Testis (tissue), 3 donors: ENCODE data around the gene FBXO46. TPM values are rescaled to one million over a fixed set of nuclear protein-coding genes. Genes with fewer than 3 reads are reported as not detected.

Source experiments
- DNase-seq: peaks from one replicate; pipeline ENCODE4 v3.0.0-alpha.2; 2019
- H3K27ac ChIP-seq, 2 donors: fragments of 200-600 bp; sonication (generic); one replicate each; pipeline ENCODE4 v1.5.1; 2019
- H3K27me3 ChIP-seq: fragments of 200-600 bp; sonication (generic); one replicate; pipeline ENCODE4 v1.5.1; 2019
- H3K36me3 ChIP-seq: fragments of 200-600 bp; sonication (generic); one replicate; pipeline ENCODE4 v1.5.1; 2017; ENCODE audit warnings: low read depth; ENCODE audit errors: missing control alignments
- H3K4me1 ChIP-seq: fragments of 200-600 bp; sonication (generic); one replicate; pipeline ENCODE4 v1.5.1; 2019
- H3K4me3 ChIP-seq, 2 donors: fragments of 200-600 bp; sonication (generic); one replicate each; pipeline ENCODE4 v1.5.1; 2017 to 2019
- H3K9me3 ChIP-seq: fragments of 200-600 bp; sonication (generic); one replicate; pipeline ENCODE4 v1.5.1; 2017
- POLR2A ChIP-seq: fragments of 450-650 bp; IDR thresholded peaks from one replicate; pipeline ENCODE4 v1.6.1; 2017; ENCODE audit warnings: antibody characterized with exemption, mild to moderate bottlenecking, moderate library complexity
- WGBS, 2 donors: methylation state at CpG; one replicate each; pipeline ENCODE4 v1.1.5; 2018; 5-methylcytosine and 5-hydroxymethylcytosine counted together
- intact Hi-C: fragments of 100-400 bp; cut with DNase I; formaldehyde crosslinking; loops from one replicate; pipeline ENCODE4 v1.15.1; 2023; ENCODE audit warnings: low total_unique reads
- polyA plus RNA-seq: library from polyadenylated mRNA; stranded (reverse); fragments of 350-450 nt; fragmentation: Illumina TruSeq; extraction: RNeasy Lipid Tissue Mini Kit (QIAGEN cat#74804); gene quantifications from one replicate; pipeline ENCODE4 v1.2.3, GENCODE V29; 2014; ENCODE audit warnings: low read depth, low replicate concordance; ENCODE audit not compliant: insufficient read depth
- total RNA-seq, 2 donors: library from RNA; depleted of rRNA; stranded (reverse); fragments of >200 nt; gene quantifications; one replicate each; pipeline ENCODE4 v1.2.3, GENCODE V29; 2016
- TF ChIP-seq, protein P1 (sequence below), 3 experiments: fragments of 450-650 bp in 2 of 3; fragments of 200-600 bp in 1 of 3; sonication (generic) in 1 of 3; IDR thresholded peaks; one replicate each; pipeline ENCODE4 v1.5.1; 2016 to 2019; ENCODE audit warnings: antibody characterized with exemption in 3 of 3, mild to moderate bottlenecking in 2 of 3, moderate library complexity in 1 of 3

The FBXO46 gene
- total and polyA plus RNA-seq, 3 donors from 2014 or later: 20.1 to 24.2 (median 22.4) TPM

DNA sequence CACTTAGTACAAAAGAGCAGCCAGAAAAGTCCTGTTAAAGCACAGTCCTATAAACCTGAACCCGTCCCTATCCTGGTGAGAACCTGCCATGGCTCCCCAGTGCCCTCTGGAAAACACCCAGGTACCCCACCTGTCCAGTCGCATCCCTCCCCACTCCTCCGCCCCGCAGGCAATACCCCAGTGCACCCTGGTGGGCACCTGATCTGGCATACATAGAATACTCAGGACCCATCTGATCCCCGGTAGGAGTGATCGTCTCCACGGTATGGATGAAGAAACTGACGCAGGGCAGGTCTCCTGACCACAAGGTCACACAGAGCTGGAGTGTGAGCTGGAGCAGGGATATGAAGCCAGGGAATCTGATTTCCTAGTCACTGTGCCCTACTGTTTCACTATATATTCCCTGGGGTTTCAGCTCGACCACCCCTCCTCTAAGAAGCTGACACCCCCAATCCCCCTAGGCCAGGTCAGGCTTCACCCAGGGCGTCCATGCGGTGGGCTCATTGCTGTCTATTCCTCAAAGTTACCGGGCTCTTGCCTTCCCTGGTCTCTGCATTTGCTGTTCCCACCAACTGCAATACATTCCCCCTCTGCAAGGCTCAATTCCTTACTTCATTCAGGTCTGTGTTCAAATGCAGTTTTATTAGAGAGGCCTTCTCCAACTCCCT, 12.6 kb downstream of the FBXO46 start:
- H3K36me3 ChIP-seq: no peaks in the 10 kb centered on the region
- H3K9me3 ChIP-seq: no peaks in the 10 kb centered on the region
- H3K27ac ChIP-seq: peak overlapping the region; percentile 87 to 94
- TF ChIP-seq, protein P1, sequence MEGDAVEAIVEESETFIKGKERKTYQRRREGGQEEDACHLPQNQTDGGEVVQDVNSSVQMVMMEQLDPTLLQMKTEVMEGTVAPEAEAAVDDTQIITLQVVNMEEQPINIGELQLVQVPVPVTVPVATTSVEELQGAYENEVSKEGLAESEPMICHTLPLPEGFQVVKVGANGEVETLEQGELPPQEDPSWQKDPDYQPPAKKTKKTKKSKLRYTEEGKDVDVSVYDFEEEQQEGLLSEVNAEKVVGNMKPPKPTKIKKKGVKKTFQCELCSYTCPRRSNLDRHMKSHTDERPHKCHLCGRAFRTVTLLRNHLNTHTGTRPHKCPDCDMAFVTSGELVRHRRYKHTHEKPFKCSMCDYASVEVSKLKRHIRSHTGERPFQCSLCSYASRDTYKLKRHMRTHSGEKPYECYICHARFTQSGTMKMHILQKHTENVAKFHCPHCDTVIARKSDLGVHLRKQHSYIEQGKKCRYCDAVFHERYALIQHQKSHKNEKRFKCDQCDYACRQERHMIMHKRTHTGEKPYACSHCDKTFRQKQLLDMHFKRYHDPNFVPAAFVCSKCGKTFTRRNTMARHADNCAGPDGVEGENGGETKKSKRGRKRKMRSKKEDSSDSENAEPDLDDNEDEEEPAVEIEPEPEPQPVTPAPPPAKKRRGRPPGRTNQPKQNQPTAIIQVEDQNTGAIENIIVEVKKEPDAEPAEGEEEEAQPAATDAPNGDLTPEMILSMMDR (IDR thresholded peaks at IDR 0.05): no peak
- TF ChIP-seq POLR2A: no peak
- intact Hi-C loops: no loop called here
- WGBS, 2 donors: 46 to 51% methylated on average over 11 to 12 of the region's 12 CpGs
- H3K4me3 ChIP-seq: peak overlapping the region; percentile 51 to 80
- H3K4me1 ChIP-seq: peaks cover 9% of the 10 kb centered on the region
- peak; percentile 41 for DNase-seq
- no peaks in the 10 kb centered on the region for H3K27me3 ChIP-seq

DNA sequence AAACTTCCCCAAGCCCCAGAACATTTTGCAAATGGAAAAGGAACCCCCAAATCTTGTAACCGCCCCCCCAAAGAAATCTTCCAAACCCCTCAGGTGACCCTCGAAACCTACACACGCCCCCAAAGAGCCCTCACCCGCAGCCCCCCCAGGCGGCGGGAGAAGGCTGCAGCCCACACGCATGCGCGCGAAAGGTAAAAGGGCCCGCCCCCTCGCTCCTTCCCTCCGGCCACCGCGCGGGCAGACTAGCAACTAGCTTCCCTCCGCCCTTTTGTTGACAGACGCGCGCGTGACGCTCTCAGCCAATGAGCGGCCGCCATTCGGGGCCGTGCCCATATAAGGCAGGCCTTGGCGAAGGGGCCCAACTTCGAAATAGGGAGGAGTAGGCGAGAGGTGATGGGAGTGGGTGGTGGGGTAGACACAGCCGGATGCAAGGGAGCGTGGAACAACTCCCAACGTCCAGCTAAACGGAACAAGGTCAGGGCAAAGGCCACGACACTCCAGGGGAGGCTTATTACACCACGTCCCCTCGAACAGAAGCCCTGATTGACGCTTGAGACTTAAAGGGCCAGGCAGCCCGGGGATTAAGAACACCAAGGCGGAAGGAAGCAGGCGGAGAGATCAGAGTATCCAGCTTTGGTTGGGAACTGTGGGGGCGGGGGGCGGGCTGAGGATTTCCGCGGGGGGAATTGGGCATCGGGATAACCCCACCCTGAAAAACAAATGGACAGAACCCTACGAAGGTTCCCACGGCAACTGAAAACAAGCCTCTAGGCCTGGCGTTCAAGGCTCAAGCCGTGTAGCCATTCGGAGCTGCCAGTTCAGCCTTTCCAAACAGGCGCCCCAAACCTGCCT, 13.3 kb downstream of the FBXO46 start:
- H3K9me3 ChIP-seq: no peaks in the 10 kb centered on the region
- no peaks in the 10 kb centered on the region for H3K36me3 ChIP-seq
- H3K4me1 ChIP-seq: peaks cover 9% of the 10 kb centered on the region
- TF ChIP-seq, protein P1 (IDR thresholded peaks at IDR 0.05): peak in 2 of 3 experiments; percentile 31 to 39
- no peak for TF ChIP-seq POLR2A
- H3K27ac ChIP-seq: peak overlapping the region; percentile 87 to 94
- WGBS, 2 donors: 0% methylated on average over 22 to 51 of the region's 51 CpGs
- intact Hi-C loops: no loop called here
- DNase-seq: peak; percentile 99
- no peaks in the 10 kb centered on the region for H3K27me3 ChIP-seq
- peak overlapping the region; percentile 51 to 80 for H3K4me3 ChIP-seq

DNA sequence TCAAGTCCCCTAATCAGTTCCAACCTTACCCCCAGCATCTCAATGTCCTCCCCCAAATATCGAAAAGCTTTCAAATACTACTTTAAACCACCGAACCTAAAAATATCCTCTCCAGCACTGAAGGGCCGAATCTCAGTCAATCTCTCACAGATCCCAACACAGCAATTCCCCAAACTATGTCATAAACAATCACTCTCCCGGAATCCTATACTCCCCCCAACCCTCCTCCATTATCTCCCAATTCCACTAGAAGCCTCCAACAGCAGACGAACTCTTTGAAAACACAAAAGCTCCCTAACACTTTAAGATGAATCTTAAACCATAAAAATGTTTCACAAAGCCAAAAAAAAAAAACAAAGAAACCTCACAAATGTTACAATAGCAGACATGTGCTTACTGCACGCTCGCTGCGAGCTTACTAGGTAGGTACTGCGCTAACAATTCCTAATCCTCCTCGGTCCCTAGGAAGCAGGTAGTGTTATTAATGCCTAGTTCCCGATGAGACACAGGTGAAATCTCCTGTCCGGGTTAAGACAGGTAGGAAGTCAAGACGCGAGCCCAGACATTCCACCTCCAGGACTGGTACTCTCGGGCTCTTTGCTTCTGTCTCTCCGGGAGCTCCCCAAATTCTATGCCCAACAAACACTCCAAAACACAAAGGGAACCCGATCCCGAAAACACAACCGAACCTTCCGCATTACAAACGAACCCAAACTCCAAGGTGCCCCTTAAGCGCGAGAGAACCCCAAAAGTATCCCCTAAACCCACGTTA, 14.2 kb downstream of the FBXO46 start:
- 1 to 2% methylated on average over 24 of the region's 24 CpGs for WGBS, 2 donors
- peak overlapping the region; percentile 51 to 80 for H3K4me3 ChIP-seq
- DNase-seq: peak; percentile 43
- peak overlapping the region; percentile 81 to 85 for H3K27ac ChIP-seq
- peaks cover 9% of the 10 kb centered on the region for H3K4me1 ChIP-seq
- no peaks in the 10 kb centered on the region for H3K9me3 ChIP-seq
- no peaks in the 10 kb centered on the region for H3K36me3 ChIP-seq
- H3K27me3 ChIP-seq: no peaks in the 10 kb centered on the region
- intact Hi-C loops: no loop called here
- no peak for TF ChIP-seq POLR2A
- TF ChIP-seq, protein P1 (IDR thresholded peaks at IDR 0.05): no peak

DNA sequence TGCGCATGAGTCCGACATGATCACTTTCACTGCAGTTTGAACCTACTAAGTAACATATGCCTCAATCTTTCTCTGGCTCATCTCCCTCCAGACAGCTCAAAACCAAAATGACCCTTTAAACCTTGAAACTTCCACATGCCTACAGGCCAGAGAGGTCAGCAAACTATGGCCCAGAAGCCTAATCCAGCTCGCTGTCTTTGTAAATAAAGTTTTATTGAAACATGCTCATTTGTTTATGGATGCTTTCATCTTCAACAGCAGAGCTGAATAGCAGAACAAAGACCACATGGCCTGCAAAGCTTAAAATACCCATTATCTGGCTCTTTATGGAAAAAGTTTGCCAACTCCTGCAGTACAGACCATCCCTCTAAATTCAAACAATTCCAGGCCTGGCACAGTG, 15.6 kb downstream of the FBXO46 start:
- H3K27me3 ChIP-seq: no peaks in the 10 kb centered on the region
- no peak for TF ChIP-seq POLR2A
- TF ChIP-seq, protein P1 (IDR thresholded peaks at IDR 0.05): no peak
- no peak overlapping the region for H3K4me3 ChIP-seq
- DNase-seq: no peak
- no peaks in the 10 kb centered on the region for H3K36me3 ChIP-seq
- peaks cover 9% of the 10 kb centered on the region for H3K4me1 ChIP-seq
- no peaks in the 10 kb centered on the region for H3K9me3 ChIP-seq
- no peak overlapping the region for H3K27ac ChIP-seq
- WGBS, 2 donors: 91 to 97% methylated on average over 3 of the region's 3 CpGs
- intact Hi-C loops: no loop called here
